Measurements from ENCODE around the gene XRCC3.

XRCC3 gene

GRCh38 chr14:103669370-103669769, 45.9 kb downstream of the XRCC3 start:
- DNase-seq (ENCODE audit: low read depth), result no peak
- H3K4me3 ChIP-seq (ENCODE audit: control insufficient read depth, low read depth, low read length), result no peak overlapping the region
- TF ChIP-seq, protein P1, sequence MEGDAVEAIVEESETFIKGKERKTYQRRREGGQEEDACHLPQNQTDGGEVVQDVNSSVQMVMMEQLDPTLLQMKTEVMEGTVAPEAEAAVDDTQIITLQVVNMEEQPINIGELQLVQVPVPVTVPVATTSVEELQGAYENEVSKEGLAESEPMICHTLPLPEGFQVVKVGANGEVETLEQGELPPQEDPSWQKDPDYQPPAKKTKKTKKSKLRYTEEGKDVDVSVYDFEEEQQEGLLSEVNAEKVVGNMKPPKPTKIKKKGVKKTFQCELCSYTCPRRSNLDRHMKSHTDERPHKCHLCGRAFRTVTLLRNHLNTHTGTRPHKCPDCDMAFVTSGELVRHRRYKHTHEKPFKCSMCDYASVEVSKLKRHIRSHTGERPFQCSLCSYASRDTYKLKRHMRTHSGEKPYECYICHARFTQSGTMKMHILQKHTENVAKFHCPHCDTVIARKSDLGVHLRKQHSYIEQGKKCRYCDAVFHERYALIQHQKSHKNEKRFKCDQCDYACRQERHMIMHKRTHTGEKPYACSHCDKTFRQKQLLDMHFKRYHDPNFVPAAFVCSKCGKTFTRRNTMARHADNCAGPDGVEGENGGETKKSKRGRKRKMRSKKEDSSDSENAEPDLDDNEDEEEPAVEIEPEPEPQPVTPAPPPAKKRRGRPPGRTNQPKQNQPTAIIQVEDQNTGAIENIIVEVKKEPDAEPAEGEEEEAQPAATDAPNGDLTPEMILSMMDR (conservative IDR thresholded peaks at IDR 0.05; ENCODE audit: control insufficient read depth, insufficient read depth, low read depth, low read length), result no peak

- TF ChIP-seq, protein P1 (conservative IDR thresholded peaks at IDR 0.05; ENCODE audit: control insufficient read depth, insufficient read depth, low read depth, low read length), result no peak
- H3K4me3 ChIP-seq (ENCODE audit: control insufficient read depth, low read depth, low read length), result no peak overlapping the region
- DNase-seq (ENCODE audit: low read depth), result no peak
Observed at GRCh38 chr14:103668117-103668516, 47.1 kb downstream of the XRCC3 start.

DNA sequence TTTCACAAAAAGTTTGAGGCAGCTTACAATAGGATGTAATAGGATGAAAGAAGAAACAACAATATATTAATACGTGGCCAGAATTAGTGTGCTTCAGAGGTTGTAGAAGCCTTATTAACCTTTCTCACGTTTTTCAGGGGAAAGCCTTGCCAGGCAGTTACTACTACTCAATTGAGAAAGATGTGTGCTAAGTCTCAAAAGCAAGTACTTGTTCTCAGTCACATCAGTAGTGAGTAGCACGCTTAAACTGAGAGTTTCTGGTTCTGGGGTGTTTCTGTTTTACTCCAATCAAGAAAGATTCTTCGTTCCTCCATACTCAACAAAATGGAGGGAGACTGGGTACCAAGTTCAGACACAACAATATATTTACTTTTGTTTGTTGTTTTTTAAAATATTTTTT, 47.6 kb downstream of the XRCC3 start:
- DNase-seq (ENCODE audit: low read depth), result no peak
- H3K4me3 ChIP-seq (ENCODE audit: control insufficient read depth, low read depth, low read length), result no peak overlapping the region
- TF ChIP-seq, protein P1 (conservative IDR thresholded peaks at IDR 0.05; ENCODE audit: control insufficient read depth, insufficient read depth, low read depth, low read length), result no peak

GRCh38 chr14:103663506-103663905, 51.7 kb downstream of the XRCC3 start:
- no peak for DNase-seq (ENCODE audit: low read depth)
- TF ChIP-seq, protein P1 (conservative IDR thresholded peaks at IDR 0.05; ENCODE audit: control insufficient read depth, insufficient read depth, low read depth, low read length), result no peak
- no peak overlapping the region for H3K4me3 ChIP-seq (ENCODE audit: control insufficient read depth, low read depth, low read length)

GRCh38 chr14:103662591-103662990, 52.7 kb downstream of the XRCC3 start:
- TF ChIP-seq, protein P1 (conservative IDR thresholded peaks at IDR 0.05; ENCODE audit: control insufficient read depth, insufficient read depth, low read depth, low read length), result no peak
- no peak overlapping the region for H3K4me3 ChIP-seq (ENCODE audit: control insufficient read depth, low read depth, low read length)
- DNase-seq (ENCODE audit: low read depth), result no peak

- no peak overlapping the region for H3K4me3 ChIP-seq (ENCODE audit: control insufficient read depth, low read depth, low read length)
Observed at GRCh38 chr14:103662029-103662428, 53.2 kb downstream of the XRCC3 start.

More at GRCh38 chr14:103662029-103662428, 53.2 kb downstream of the XRCC3 start:
- TF ChIP-seq, protein P1 (conservative IDR thresholded peaks at IDR 0.05; ENCODE audit: control insufficient read depth, insufficient read depth, low read depth, low read length), result no peak
- no peak for DNase-seq (ENCODE audit: low read depth)
